ENCODE data around the gene FCHO1. TPM values are rescaled to one million over a fixed set of nuclear protein-coding genes. Genes with fewer than 3 reads are reported as not detected.

Gene FCHO1
- total RNA-seq, 2 experiments from 2014 or later = 36.9 to 38.3 TPM

- no peak for TF ChIP-seq CTCF (IDR thresholded peaks at IDR 0.05)
- intact Hi-C loops (cut with micrococcal nuclease) = no loop called here
Measured at GRCh38 chr19:17741456-17741855, 9.8 kb upstream of the FCHO1 start.

DNA sequence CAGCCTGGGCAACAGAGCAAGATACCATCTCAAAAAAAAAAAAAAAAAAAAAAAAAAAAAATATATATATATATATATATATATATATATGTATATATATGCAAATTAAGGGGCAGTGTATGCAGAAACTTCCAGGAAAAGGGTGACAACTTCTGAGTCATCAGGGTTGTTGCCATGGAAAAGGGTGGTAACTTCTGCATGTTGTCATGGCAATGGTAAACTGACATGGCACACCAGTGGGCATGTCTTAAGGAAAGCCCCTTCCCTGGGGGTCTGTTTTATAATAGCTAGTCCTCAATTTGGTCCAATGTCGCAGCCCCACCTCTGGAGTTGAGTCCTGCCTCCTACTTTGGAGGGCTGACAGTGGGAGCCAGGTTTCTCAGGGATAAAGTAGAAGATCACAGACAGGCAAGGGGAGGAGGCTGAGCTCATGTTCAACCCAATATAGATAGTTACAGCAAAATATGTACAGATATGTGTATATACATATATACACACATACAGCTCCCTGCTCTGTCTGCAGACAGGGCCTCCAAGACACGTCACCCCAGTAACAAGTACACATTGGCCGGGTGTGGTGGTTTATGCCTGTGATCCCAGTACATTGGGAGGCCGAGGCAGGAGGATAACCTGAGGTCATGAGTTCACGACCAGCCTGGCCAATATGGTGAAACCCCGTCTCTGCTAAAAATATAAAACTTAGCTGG, 7.2 kb upstream of the FCHO1 start:
- TF ChIP-seq CTCF (IDR thresholded peaks at IDR 0.05) = no peak
- Mint-ChIP-seq H3K4me3 (no peak overlapping the region), H3K36me3 (ENCODE audit: low read depth) (peaks cover under 1% of the 10 kb centered on the region), H3K9me3 (no peaks in the 10 kb centered on the region), H3K4me1 (ENCODE audit: low read depth) (peaks cover 24% of the 10 kb centered on the region), H3K27ac (no peak overlapping the region), H3K27me3 (no peaks in the 10 kb centered on the region)
- intact Hi-C loops (cut with micrococcal nuclease) = no loop called here
- ChIA-PET POLR2A (interaction anchor here (2.0 kb wide), 1 partner anchor 11 kb away, joined by 5 read pairs; no protein-coding TSS in a partner anchor), CTCF (interaction anchor here (0.8 to 0.9 kb wide), 2 partner anchors 23 to 24 kb away, joined by 3 to 4 read pairs; no protein-coding TSS in a partner anchor)
- no peak for ATAC-seq
- peak; percentile 27 for DNase-seq

More at GRCh38 chr19:17741456-17741855, 9.8 kb upstream of the FCHO1 start:
- no peak overlapping the region for H3K27ac Mint-ChIP-seq
- H3K4me3 Mint-ChIP-seq = no peak overlapping the region
- ATAC-seq = no peak
- POLR2A ChIA-PET = interaction anchor here (0.9 to 2.0 kb wide), 2 partner anchors 10 to 20 kb away, joined by 3 to 8 read pairs; partner anchors contain the start of gene FCHO1
- CTCF ChIA-PET = interaction anchor here (1.0 to 1.9 kb wide), 5 partner anchors 16 to 36 kb away, joined by 3 to 13 read pairs (median 3); no protein-coding TSS in a partner anchor
- peaks cover 13% of the 10 kb centered on the region for H3K4me1 Mint-ChIP-seq (ENCODE audit: low read depth)
- no peaks in the 10 kb centered on the region for H3K9me3 Mint-ChIP-seq
- H3K27me3 Mint-ChIP-seq = no peaks in the 10 kb centered on the region
- no peaks in the 10 kb centered on the region for H3K36me3 Mint-ChIP-seq (ENCODE audit: low read depth)
- no peak for DNase-seq

DNA sequence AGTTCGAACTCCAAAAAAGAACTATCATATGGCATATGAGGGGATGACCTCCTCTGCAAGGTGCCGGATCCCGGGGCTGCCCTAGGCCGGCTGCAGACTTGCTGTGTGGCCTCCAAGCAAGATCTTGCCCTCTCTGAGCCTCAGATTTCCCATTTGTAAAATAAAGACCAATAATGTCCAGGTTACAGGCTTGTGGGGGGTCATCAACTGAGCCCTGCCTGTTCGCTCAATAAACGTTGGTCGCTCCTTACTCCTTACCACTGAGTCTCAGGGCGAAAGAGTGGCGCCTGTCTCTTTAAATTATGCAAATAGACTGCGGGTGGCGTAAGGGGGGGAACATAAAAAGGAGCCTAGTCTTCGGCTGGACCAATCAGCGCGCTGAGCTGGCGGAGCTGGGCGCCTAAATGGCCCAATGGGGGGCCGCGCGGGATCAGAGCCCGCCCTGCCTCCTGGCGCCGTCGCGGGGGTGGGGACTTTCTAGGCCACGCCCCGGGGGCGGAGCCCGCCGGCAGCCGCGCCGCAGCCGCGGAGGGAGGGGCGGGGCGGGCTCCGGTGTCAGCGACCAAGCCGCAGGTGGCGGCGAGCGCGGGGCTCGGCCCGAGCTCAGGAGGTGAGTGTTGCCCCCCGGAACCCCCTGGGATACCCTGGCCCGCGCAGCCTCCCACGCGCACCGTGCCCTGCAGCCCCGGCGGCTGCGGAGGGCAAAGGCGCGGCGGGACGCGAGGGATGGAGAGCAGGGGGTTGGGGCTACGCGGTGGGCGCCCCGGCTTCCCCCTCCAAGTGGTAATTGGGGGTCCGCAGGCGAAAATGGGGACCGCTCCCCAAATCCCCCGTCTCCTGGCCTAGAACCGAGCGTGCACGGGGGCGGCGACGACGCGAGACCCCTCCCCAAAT, 3.8 kb upstream of the FCHO1 start:
- Mint-ChIP-seq H3K4me3 (peak overlapping the region; percentile 80), H3K27me3 (no peaks in the 10 kb centered on the region), H3K4me1 (ENCODE audit: low read depth) (peaks cover 39% of the 10 kb centered on the region), H3K36me3 (ENCODE audit: low read depth) (peaks cover 7% of the 10 kb centered on the region), H3K27ac (peak overlapping the region; percentile 86), H3K9me3 (no peaks in the 10 kb centered on the region)
- ChIA-PET POLR2A (interaction anchor here (1.0 to 1.8 kb wide), 2 partner anchors 16 to 118 kb away, joined by 4 to 7 read pairs; no protein-coding TSS in a partner anchor), CTCF (interaction anchor here (1.2 kb wide), 1 partner anchor 19 kb away, joined by 3 read pairs; no protein-coding TSS in a partner anchor)
- TF ChIP-seq CTCF (IDR thresholded peaks at IDR 0.05) = no peak
- intact Hi-C loops (cut with micrococcal nuclease) = no loop called here
- DNase-seq (peak; percentile 98), ATAC-seq (peak; percentile 90)

- H3K27me3 Mint-ChIP-seq = no peaks in the 10 kb centered on the region
- peaks cover 9% of the 10 kb centered on the region for H3K36me3 Mint-ChIP-seq (ENCODE audit: low read depth)
- peak overlapping the region; percentile 92 for H3K27ac Mint-ChIP-seq
- no peak for DNase-seq
- CTCF ChIA-PET = interaction anchor here (1.6 kb wide), 1 partner anchor 29 kb away, joined by 3 read pairs; the partner anchor contains the start of gene MAP1S
- no peaks in the 10 kb centered on the region for H3K9me3 Mint-ChIP-seq
- TF ChIP-seq CTCF (IDR thresholded peaks at IDR 0.05) = no peak
- H3K4me1 Mint-ChIP-seq (ENCODE audit: low read depth) = peaks cover 40% of the 10 kb centered on the region
- POLR2A ChIA-PET = interaction anchor here (0.9 to 6.0 kb wide), 5 partner anchors 11 to 116 kb away, joined by 3 to 32 read pairs (median 5); no protein-coding TSS in a partner anchor
- H3K4me3 Mint-ChIP-seq = peak overlapping the region; percentile 80
- no peak for ATAC-seq
- intact Hi-C loops (cut with micrococcal nuclease) = no loop called here
Measured at GRCh38 chr19:17748884-17749638, 2.2 kb upstream of the FCHO1 start.

Measured in activated CD8-positive, alpha-beta T cell treated with anti-CD3 and anti-CD28 coated beads for 36 hours (primary cell).